ENCODE results near the gene SLC38A10.

Gene SLC38A10

GRCh38 chr17:81200201-81200600, 94.9 kb downstream of the SLC38A10 start:
- no peak for DNase-seq

GRCh38 chr17:81199482-81199830, 95.7 kb downstream of the SLC38A10 start:
- no peak for DNase-seq

- no peak for DNase-seq
Measured at GRCh38 chr17:81198826-81199481, 96.2 kb downstream of the SLC38A10 start.

- no peak for DNase-seq
Measured at GRCh38 chr17:81197831-81198490, 97.1 kb downstream of the SLC38A10 start.

GRCh38 chr17:81197409-81197795, 97.7 kb downstream of the SLC38A10 start:
- DNase-seq: no peak

GRCh38 chr17:81196505-81197408, 98.3 kb downstream of the SLC38A10 start:
- no peak for DNase-seq

GRCh38 chr17:81195941-81196495, 99.1 kb downstream of the SLC38A10 start:
- DNase-seq: no peak
